Stimulated activated CD4-positive, alpha-beta T cell treated with anti-CD3 and anti-CD28 coated beads, TNF-alpha, amount 100 ng/mL, for 48 hours (primary cell): ENCODE results near the gene FXYD1.
A peak's percentile ranks its signal among the peaks of the same experiment; 100 is the strongest.
"Not testable (repeated sequence)": the region's sequence is repeated elsewhere in the genome, so short reads cannot be mapped to it uniquely, and the experiment has no call there.

Experiments
- DNase-seq, 3 donors: peaks; one replicate each; pipeline ENCODE4 v3.0.0-alpha.2; 2020; ENCODE audit warnings: low read depth in 3 of 3

Gene FXYD1

DNA sequence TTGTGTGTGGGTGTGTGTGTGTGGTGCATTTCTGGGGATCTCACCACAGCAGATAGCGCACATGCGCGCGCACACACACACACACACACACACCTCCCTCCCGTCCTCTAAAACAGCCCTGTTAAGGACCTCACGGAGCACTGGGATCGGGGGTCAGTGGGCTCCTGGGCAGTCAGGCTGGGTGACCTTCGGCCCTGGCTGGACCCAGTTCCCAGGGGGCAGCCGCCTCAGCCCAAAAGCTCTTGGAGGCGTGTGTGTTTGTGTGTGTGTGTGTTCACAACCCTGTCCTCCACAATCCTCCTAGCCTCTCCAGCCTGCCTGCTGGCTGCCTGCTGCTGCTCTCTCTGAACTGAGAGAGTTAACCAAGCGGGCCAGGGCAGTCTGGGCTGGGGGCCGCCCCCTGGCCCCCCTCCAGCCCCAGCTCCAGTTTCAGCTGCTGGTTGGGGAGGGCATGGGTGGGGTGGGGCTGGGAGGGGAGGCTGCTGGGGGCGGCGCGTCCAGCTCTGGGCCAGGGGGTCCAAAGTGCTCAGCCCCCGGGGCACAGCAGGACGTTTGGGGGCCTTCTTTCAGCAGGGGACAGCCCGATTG, at the start of gene FXYD1:
Gene FXYD1, plus strand, starts transcription at position 520 of the 588 bp plus-strand sequence. CDS start 1,256 bp downstream, outside the sequence.
- DNase-seq = no peak

DNA sequence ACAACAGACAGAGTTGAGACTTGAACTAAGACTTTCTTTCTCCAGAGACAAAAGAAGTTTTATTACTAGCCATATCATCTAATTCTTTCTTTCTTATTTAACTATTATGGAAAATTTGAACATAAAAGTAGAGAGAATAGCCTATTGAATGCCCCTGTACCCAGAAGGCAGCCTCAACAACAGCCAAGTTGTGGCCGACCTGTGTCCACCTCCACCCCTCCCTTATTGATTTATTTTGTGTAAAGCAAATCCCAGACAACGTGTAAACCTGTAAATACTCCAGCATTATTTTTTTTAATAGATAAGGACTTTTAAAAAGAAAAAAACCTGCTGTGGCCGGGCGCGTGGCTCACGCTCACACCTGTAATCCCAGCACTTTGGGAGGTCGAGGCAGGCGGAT, 49.1 kb upstream of the FXYD1 start:
- DNase-seq = no peak

GRCh38 chr19:35090160-35090505, 48.5 kb upstream of the FXYD1 start:
- DNase-seq = no peak

- DNase-seq = peak in 2 of 3 donors; percentile 24 to 44
These were observed 48.0 kb upstream of the FXYD1 start for GRCh38 chr19:35090506-35091214.

GRCh38 chr19:35093430-35093829, 45.2 kb upstream of the FXYD1 start:
- DNase-seq = no peak

GRCh38 chr19:35093941-35094647, 44.5 kb upstream of the FXYD1 start:
- DNase-seq = no peak

GRCh38 chr19:35094656-35095055, 44.0 kb upstream of the FXYD1 start:
- no peak for DNase-seq

DNA sequence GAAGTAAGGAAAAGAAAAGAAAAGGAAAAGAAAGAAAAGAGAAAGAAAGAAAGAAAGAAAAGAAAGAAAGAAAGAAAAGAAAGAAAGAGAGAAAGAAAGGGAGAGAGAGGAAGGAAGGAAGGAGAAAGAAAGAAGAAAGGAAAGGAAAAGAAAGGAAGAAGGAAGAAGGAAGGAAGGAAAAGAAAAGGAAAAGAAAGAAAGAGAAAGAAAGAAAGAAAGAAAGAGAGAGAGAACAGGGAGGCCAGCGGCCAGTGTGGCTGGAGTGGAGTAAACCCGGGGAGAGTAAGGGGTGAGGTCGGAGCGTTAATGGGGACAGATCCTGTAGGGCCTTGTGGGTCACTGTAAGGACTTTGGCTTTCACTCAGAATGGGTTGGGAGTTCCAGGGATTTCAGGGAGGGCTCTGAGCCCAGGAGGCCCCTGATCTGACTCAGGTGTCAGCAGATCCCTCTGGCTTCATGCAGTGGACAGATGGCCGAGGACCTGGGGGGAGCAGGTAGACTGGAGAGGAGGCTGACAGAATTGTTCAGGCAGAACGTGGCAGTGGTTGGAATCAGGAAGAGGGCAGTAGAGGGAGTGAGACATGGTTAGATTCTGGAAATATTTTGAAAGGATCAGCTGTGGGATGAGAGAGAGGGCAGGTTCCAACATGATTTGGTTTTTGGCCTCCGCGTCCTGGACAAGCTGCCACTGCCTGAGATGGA, 42.8 kb upstream of the FXYD1 start:
- DNase-seq = no peak

GRCh38 chr19:35098413-35099049, 40.1 kb upstream of the FXYD1 start:
- no peak for DNase-seq

DNA sequence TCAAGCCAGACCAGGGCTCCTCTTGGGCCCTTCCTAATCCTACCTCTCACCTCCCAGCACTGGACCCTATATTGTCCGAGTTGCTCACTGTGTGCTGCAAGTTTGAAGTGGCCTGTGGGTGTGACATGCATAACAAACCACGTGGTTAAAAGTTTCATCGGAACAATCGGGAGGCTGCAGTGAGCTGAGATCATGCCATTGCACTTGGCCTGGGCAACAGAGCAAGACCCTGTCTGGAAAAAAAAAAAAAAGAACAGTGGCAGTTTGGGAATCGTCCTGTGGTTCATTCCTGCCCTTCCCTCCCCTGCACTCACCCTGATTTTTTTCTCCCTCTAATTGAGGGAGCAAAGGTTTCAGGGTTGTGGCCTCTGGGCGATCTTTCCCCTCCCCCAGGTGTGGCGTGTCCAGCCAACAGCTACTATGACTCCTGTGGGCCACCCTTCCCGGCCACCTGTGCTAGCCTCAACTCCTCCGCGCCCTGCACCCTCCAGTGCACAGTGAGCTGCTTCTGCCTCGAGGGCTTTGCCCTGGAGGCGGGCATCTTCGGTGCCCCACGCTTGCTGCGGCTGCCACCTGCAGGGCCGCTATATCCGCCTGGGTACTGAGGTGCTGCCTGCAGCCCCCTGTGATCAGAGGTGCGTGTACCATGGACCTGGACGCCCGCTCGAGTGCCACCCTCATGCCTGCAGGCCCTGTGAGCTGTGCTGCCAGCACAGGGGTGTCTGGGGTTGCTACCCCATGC, 39.3 kb upstream of the FXYD1 start:
- no peak for DNase-seq

DNA sequence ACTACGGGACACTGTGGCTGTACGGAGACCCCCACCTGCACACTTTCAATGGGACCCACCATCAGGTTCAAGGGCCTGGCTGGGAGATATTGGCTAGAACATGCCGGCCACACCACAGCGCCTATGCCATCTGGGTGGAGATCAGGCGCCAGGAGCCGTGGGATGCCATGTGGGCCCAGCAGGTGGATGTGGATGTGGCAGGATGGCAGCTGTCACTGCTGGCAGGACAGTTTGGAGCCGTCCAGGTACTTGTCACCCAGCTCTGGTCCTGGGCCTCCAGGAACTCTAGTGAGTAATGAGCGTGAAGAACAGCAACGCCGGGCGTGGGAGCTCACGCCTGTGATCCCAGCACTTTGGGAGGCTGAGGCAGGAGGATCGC, 38.7 kb upstream of the FXYD1 start:
- DNase-seq = no peak

GRCh38 chr19:35100588-35101533, 37.8 kb upstream of the FXYD1 start:
- no peak for DNase-seq

DNA sequence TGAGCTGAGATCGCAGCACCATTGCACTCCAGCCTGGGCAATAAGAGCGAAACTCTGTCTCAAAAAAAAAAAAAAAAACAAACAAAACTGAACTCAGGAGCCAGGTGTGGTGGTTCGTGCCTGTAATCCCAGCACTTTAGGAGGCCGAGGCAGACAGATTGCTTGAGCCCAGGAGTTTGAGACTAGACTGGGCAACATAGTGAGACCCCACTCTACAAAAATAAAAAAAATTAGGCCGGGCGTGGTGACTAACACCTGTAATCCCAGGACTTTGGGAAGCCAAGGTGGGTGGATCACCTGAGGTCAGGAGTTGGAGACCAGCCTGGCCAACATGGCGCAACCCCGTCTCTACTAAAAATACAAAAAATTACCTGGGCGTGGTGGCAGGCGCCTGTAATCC, 36.7 kb upstream of the FXYD1 start:
- DNase-seq = not testable (repeated sequence)

GRCh38 chr19:35103614-35104013, 35.0 kb upstream of the FXYD1 start:
- DNase-seq = not testable (repeated sequence)

- no peak for DNase-seq
These were observed 34.3 kb upstream of the FXYD1 start for GRCh38 chr19:35104361-35104760.

DNA sequence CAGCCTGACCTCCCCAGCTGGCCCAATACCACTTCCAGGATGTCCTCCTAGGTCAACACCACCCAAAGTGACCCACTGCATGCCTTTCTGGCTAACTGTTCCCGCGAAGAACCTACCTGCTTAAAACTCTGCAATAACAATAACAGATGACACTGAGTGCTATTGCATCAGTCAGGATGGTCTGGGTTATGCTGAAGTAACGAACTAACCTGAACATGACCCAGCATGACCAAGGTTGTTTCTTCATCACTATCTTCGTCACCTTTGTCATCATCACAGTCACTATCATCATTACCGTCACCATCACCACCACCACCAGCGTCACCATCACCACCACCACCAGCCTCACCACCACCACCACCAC, 33.6 kb upstream of the FXYD1 start:
- no peak for DNase-seq

GRCh38 chr19:35105411-35106290, 33.0 kb upstream of the FXYD1 start:
- DNase-seq = no peak

- no peak for DNase-seq
These were observed 32.4 kb upstream of the FXYD1 start for GRCh38 chr19:35106291-35106583.

DNA sequence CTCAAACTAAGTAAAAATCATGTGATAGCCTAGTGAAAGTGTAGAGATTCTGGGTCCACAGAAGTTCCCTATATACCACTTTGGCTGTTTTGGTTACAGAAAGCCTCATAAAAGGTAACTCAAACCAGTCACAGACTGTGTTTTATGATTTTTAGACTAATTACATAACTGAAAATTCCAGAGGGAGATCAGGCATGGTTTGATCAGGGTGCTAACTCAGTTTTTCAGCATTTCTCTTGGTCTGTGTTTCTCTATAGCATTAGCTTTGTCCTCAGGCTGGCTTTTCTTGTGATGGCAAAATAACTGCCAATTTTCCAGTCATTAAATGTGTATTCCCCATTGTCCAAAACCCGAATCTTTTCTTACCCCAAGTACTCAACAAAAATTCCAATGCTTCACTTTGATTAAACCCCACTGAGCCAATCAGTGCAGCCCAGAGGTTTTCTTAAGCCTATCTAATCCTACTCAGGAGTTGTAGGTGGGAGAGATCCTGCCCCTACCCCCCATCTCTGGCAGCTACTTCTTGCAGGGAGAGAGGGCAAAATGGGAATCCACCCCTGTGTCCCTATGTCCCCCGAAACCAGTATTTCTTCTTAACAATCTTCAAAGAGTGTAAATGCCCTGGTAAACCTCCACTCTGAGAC, 31.6 kb upstream of the FXYD1 start:
- no peak for DNase-seq
